Epithelial cell of proximal tubule (primary cell): ENCODE results near the gene TOP3B. TPM values are rescaled to one million over a fixed set of nuclear protein-coding genes. Genes with fewer than 3 reads are reported as not detected.
A peak's percentile ranks its signal among the peaks of the same experiment; 100 is the strongest.
"Not testable (repeated sequence)": the region's sequence is repeated elsewhere in the genome, so short reads cannot be mapped to it uniquely, and the experiment has no call there.

Source experiments
- DNase-seq: peaks from one replicate; pipeline ENCODE4 v3.0.0-alpha.2; 2011; ENCODE audit warnings: low read depth
- H3K4me3 ChIP-seq: 2 replicates; pipeline ENCODE4 v1.5.1; 2011; ENCODE audit warnings: low read depth, mild to moderate bottlenecking, low read length
- total RNA-seq: library from RNA; depleted of rRNA; stranded (reverse); fragments of >200 nt; gene quantifications from 2 replicates; pipeline ENCODE4 v1.2.3, GENCODE V29; 2015
- TF ChIP-seq, protein P1 (sequence below): conservative IDR thresholded peaks from 2 replicates; pipeline ENCODE4 v1.5.1; 2012; ENCODE audit warnings: low read depth, mild to moderate bottlenecking, low read length

TOP3B gene
- total RNA-seq, 1 donor from 2014 or later = 27.9 TPM

- H3K4me3 ChIP-seq = no peak overlapping the region
- DNase-seq = no peak
- TF ChIP-seq, protein P1, sequence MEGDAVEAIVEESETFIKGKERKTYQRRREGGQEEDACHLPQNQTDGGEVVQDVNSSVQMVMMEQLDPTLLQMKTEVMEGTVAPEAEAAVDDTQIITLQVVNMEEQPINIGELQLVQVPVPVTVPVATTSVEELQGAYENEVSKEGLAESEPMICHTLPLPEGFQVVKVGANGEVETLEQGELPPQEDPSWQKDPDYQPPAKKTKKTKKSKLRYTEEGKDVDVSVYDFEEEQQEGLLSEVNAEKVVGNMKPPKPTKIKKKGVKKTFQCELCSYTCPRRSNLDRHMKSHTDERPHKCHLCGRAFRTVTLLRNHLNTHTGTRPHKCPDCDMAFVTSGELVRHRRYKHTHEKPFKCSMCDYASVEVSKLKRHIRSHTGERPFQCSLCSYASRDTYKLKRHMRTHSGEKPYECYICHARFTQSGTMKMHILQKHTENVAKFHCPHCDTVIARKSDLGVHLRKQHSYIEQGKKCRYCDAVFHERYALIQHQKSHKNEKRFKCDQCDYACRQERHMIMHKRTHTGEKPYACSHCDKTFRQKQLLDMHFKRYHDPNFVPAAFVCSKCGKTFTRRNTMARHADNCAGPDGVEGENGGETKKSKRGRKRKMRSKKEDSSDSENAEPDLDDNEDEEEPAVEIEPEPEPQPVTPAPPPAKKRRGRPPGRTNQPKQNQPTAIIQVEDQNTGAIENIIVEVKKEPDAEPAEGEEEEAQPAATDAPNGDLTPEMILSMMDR = no peak
Observed at GRCh38 chr22:21943571-21944448, 38.8 kb downstream of the TOP3B start.

DNA sequence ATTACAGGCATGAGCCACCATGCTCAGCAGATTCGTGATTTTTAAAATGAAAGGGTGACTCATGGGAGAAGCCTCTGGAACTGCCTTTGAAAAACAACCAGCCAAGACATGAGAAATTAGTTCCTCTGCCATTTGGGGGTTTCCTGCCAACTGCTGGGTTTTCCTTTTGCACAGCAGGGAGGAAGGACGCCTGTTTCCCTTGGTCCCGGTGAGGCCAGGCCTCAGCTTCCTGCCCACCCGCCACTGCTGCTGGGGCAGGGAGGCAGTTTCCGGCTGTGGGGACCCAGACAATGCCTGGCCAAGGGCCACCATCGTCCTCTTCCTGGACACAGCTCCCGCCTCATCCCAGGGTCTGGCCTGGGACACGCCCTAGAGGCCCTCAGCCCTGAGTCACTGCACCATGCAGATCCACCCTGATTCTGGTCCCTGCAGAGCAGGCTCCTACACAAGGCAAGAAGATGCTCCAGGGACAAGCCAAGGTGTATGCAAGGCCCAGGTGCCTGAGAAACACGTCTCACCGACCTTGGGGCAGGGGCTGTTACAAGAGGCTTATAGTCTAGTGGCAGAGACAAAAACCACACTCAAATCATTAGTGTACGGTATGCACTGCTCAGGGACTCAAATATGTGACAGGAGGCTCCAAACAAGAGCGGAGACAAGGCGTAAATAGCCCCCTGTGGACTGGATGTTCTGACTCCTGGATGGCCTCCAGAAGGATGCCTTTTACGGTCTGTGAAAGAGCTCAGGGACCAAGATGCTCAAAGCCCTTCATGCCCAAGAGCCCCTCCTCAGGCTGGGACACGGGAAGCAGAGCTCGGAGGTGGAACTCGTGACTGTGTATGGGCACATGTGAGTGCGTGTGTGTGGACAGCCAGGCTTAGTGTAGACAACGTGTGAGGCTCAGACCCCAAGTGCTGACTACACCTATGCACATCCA, 39.9 kb downstream of the TOP3B start:
- peak; percentile 54 for DNase-seq
- no peak overlapping the region for H3K4me3 ChIP-seq
- TF ChIP-seq, protein P1 = no peak

DNA sequence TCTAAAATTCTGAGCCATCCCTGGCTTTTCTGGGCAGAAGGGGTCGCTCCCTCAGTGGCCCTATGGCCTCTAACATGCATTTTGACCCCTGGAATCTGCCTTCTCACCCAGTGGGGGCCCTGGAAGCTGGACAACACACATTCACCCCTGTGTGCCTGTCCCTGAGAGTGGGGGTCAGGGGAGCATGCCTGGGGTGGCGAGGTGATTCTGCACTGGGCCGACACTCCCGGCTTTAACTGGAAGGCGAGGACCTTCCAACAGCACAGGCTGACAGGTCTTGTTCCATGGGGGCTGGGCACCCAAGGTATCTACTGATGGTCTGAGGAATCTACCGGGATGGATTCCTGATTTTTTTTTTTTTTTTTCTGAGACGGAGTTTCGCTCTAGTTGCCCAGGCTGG, 40.7 kb downstream of the TOP3B start:
- H3K4me3 ChIP-seq = no peak overlapping the region
- TF ChIP-seq, protein P1 = no peak
- DNase-seq = no peak

DNA sequence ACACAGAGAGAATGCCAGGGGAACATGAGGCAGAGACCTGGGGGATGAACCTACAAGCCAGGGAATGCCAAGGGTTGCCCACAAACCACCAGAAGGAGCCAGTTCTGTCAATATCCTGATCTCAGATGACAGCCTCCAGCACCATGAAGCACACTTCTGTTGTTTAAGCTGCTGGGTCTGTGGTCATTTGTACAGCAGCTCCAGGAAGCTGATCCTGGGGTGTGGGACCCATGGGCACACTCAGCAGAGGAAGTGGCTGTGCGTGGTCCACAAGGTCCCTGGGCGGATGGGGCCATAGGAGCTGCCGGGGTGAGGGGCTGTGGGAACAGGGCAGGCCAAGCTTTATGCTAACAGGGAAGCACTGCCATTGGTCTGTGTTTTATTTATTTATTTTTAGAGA, 42.1 kb downstream of the TOP3B start:
- no peak for DNase-seq
- no peak overlapping the region for H3K4me3 ChIP-seq
- TF ChIP-seq, protein P1 = no peak

DNA sequence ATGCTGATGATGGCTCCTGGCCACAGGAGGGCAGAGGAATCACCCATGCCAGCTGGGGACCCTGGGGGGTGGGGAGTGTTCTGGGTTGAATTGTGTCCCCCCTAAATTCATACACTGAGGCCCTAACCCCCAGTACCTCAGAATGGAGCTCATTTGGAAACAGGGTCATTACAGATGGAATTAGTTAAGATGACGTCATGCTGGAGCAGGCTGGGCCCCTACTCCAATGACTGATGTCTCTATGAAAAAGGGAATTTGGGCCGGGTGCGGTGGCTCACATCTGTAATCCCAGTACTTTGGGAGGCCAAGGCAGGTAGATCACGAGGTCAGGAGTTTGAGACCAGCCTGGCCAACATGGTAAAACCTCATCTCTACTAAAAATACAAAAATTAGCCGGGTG, 42.7 kb downstream of the TOP3B start:
- DNase-seq, H3K4me3 ChIP-seq: not testable (repeated sequence)

DNA sequence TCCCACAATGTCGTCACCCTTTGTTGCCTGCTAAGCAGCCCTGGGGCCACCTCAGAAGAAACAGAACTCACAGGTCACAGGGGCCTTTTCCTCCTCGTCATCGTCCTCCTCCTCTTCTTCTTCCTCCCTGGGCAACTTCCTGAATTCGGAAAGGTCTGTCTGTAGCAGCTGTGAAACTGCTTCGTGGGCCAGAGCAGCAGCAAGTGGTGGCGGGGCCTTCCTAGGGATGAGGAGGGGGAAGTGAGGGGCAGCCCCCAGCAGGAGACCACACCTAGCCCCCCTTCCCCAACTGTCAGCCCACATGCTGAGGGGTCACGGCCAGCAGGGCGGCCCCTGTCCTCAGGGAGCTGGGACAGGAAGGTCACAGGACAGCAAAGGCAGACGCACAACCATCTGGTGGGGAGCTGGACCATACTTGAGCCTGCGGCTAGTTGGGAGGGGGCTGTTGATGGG, 43.1 kb downstream of the TOP3B start:
- no peak overlapping the region for H3K4me3 ChIP-seq
- no peak for DNase-seq
- TF ChIP-seq, protein P1 = no peak

DNA sequence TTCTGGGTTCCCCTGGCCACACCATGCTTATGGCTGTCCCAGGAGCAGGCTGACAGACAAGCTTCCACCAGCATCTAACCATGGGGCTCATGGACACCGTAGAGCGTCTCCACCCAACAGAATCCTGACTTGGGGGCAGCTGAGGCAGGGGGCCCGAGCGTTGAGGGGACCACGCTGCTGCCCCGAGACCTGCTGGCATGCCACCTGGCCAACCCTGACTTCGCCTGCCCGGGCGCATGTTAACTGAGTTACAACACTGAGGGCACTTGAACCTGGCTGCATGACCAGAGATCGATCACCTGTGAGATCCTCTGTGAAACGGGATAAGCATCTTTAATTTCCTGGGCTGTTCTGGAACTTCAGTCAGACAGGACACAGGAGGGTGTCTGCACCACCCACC, 43.7 kb downstream of the TOP3B start:
- no peak for DNase-seq
- TF ChIP-seq, protein P1 = no peak
- no peak overlapping the region for H3K4me3 ChIP-seq
